Erythroblast (primary cell): ENCODE data around the gene ERN1.

ENCODE experiments used
- GATA1 ChIP-seq: IDR thresholded peaks from 2 replicates; pipeline ENCODE4 v1.6.1; 2011; ENCODE audit warnings: low read depth, mild to moderate bottlenecking, control low read depth, low read length, moderate library complexity
- POLR2A ChIP-seq: IDR thresholded peaks from 2 replicates; pipeline ENCODE4 v1.6.1; 2011; ENCODE audit warnings: mild to moderate bottlenecking, low read length

- TF ChIP-seq POLR2A (no peak), GATA1 (no peak)
Observed at GRCh38 chr17:64126918-64127317, 3.0 kb downstream of the ERN1 start.
